ENCODE measurements around the gene GRID1.

The GRID1 gene

DNA sequence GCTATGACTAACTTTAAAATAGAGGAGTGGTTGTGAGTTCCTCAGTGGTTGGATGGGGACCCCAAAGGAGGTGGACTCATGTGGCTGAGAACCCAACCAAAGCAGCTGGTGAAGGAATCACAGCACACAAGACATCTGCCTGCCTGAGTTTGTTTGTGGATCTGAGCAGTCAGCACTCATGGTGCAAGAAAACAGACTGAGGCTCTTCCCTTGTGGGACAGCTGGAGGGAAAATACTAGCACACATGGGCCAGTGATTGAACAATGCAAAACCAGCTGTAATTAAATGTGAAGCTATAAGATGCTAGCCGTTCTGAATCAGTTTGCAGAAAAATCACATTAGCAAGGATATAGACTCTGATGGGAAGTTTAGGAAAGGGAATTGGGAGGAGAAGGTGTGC lies 707.3 kb downstream of the GRID1 start:
- no peak for DNase-seq

DNA sequence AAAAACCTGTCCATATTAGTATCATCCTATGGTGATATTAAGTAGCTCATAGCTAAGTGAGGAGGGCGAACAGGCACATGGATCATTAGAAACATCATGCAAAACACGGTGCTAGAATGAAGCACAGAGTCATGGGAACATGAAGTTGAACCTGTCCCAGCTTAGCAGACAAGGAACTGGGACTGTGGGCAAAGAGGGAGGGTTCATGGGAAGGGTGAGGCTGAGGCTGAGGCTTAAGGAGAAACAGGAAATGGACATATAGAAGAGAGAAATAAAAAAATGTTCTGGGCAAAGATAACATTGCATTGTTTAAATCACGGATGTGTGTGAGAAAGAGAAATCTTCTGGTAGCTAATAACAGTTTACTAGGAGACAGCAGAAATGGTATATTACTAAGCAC lies 708.1 kb downstream of the GRID1 start:
- no peak for DNase-seq

DNA sequence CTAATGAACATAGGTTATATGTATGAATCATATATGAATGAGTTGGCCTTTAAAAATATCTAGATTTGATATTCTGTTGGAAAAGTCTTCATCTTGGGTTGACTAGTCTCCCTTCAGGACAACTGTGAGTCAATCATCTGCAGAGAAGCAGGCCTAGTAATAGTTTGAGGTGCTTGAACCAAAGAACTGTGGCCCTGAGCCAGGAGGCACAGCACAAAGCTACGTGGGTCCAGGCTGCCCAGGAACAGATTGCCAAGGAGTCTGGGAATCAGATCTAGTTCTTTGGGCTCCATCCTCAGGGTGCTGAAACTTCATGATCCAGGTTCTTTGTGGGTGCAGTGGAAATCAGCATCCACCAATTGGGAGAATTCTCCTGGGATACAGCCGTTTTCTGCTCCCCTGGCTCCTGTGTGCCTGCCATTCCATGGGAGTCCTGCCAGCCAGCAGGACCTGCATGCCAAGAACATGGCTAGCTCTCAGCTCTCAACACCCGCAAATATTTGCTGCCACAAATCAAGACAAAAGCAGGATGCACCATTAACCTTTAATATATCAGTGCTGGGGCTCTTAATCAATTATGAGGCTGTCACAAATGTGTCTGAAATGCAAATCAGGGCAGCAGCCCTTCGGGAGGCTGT lies 709.0 kb downstream of the GRID1 start:
- DNase-seq = no peak

- DNase-seq = no peak
Measured at GRCh38 chr10:85655411-85655810, 711.2 kb downstream of the GRID1 start.

GRCh38 chr10:85651497-85651882 lies 715.1 kb downstream of the GRID1 start:
- no peak for DNase-seq

DNA sequence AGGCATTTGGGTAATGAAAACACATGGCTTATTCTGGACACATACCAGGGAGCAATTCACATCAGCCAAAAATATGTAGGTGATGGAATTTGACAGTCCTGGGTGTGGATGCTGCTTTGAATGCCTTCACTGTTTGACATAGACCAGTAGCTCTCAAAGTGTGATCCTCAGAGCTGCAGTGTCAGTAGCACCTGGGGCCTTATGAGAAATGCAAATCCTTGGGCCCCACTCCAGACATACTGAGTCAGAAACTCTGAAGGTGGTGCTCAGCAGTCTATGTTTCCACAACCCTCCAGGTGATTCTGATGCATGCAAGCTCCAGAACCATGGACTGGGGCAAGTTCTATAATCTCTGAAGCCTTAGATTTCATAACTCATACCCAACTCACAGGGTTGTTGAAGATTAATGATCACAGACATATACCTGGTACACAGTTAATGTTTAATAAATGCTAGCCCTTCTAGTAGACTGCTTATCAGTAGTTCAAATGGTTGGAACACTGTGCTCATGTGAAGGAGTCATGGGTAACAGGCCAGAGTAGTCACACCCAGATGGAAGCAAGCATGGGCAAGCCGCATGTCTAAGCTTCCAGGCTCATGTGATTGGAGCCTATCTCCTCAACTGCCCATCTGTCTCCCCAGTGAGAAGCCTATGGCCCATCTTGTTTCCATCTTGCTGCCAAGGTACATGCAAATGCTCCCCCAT lies 715.7 kb downstream of the GRID1 start:
- no peak for DNase-seq

GRCh38 chr10:85649461-85649860 lies 717.1 kb downstream of the GRID1 start:
- DNase-seq = no peak

GRCh38 chr10:85648279-85648754 lies 718.3 kb downstream of the GRID1 start:
- DNase-seq = no peak

DNA sequence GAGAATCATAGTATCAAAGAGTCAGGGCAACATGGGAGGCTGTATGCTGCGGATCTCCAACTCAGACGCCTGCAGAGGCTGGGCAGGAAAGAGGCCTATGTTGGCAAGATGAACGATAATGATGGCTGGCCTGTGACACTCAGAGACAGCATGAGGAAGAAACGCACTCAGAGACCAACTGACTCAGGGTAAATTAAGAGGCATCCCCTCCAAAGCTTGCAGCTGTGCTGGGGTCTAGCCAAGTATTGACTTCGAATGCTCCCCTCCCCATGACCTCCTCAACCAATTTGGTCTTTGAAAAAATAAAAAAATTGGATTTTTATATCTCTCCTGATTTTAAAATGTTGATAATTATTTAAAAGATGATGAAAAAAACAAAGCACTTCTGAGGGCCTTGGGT lies 718.9 kb downstream of the GRID1 start:
- DNase-seq = no peak

GRCh38 chr10:85645926-85646711 lies 720.5 kb downstream of the GRID1 start:
- DNase-seq = no peak

- DNase-seq = no peak
Measured at GRCh38 chr10:85645053-85645452, 721.5 kb downstream of the GRID1 start.

- no peak for DNase-seq
Measured at GRCh38 chr10:85643845-85644525, 722.6 kb downstream of the GRID1 start.

GRCh38 chr10:85643171-85643844 lies 723.3 kb downstream of the GRID1 start:
- no peak for DNase-seq

GRCh38 chr10:85642421-85643170 lies 724.0 kb downstream of the GRID1 start:
- DNase-seq = no peak

DNA sequence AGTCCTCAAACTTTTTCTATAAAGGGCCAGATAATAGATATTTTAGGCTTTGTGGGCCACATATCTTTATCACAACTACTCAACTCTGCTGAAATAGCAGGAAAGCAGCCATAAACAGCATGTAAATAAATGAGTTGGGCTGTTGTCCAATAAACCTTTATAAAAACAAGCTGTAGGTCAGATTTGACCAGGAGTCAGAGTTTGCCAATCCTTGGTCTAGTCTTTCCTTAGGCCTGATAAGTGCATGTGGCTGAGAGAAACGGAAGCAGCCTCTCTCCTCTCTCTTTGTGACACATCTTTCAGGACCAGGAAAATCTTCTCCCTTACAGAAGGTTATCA lies 724.5 kb downstream of the GRID1 start:
- no peak for DNase-seq

DNA sequence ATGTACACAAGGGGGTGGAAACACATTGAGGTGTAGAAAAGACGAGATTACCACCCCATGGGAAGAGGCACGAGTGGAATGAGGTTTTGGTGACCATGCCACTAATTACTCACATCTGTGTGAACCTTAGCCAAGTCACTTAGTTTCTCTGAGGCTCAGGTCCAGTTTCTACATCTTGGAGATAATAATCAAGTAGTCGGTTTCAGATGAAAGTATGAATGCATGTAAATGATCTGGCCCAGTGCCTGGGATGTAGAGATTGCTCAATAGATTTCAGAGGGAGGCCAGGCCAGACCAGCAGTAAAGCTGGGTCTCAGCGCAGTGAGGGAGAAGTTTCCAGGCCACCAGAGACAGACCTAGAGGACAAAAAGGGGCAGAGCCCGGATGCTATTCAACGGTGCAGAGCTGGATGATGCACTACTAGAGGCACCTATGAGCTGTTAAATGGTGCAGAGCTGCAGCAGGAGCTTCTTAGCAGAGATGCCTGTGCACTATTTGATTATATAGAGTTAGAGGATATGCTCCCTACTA lies 725.1 kb downstream of the GRID1 start:
- no peak for DNase-seq

DNA sequence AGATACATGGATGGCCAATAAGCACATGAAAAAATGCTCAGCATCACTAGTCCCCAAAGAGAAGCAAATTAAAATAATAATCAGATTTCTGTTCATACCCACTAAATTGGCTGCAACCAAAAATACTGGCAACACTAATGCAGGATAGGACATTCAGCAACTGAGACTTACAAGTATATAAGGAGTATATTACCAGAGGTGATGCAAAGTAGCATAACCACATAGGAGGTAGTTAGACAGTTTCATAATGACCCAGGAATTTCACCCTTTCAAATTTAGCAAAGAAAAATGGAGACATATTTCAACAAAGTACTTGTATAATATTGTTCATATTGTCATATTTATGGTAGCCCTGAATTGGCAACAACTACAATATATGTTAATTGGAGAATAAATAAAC lies 727.8 kb downstream of the GRID1 start:
- DNase-seq = no peak

DNA sequence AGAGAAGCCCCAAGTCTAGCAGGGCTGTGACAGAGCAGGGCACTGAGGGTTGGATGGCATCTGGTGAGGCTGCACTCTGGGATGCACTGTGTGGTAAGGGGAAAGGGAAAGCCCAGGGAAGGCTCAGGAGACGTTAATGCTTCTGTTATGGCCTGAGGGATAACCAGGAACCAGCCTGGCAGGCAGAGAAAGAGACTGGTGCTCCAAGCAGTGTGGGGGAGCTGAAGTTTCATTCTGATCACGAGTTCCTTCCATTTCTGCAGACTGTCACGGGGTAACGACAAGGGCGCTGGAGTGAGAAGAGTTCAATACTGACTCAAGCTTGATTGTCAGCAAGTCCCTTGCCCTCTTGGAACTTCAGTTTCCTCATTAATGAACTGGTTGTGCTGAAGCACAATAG lies 730.9 kb downstream of the GRID1 start:
- DNase-seq = no peak

DNA sequence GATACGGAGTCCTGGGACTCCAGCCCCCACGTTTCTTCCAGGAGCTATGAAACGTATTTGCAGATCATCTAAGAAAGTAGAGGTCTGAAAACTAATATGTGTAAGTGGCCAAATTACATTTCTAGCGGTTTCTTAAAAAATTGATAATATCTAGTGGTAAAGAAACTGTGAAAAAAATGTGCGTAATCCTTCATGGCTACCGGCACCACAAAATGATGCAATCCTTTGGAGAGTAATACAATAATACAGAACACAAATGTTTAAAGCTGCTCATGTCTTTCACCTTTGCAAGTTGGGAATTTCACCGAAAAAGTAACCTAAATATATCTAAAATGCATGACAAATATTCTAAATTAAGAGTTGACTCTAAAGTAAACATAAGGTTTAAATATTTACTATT lies 742.1 kb downstream of the GRID1 start:
- no peak for DNase-seq

DNA sequence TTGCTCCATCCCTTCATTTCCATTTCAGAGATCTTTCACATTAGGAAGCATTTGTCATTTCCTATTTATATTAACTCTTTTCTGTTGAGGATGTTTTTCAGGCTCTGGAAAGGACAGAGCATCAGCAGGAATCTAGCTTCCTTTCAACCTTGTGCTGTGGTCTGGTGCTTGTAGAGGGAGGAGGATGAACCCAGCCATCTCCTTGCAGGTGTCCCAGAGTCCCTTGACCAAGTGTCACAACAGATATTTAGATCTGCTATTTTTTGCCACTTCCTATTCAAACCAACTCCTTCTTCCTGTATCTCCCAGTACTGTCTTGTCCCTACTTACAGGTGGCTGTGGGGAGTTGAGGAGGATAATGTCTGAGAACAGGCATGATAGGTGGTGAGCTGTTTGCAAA lies 742.8 kb downstream of the GRID1 start:
- DNase-seq = no peak

GRCh38 chr10:85623342-85623741 lies 743.3 kb downstream of the GRID1 start:
- DNase-seq = no peak

DNA sequence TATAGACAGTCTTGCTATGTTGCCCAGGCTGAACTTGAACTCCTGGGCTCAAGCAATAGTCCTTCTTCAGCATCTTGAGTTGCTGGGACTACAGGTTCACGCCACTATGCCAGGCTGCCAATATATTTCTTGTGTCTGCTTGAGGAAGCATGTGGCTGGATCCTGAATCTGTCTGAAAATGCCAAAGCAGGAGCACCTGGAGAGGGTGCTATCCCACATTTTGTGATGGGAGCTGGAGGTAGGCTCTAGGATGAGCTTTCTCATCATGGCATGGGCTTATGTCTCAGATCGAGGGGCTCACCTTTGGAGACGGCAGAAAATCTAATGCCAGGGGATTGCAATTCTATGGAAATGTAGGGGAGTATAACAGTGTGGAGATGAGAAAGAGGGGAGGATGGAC lies 744.2 kb downstream of the GRID1 start:
- DNase-seq = no peak

Measured in NCI-H2107 (cell line).